ENCODE results near the gene ZFAND3.

ZFAND3 gene

DNA sequence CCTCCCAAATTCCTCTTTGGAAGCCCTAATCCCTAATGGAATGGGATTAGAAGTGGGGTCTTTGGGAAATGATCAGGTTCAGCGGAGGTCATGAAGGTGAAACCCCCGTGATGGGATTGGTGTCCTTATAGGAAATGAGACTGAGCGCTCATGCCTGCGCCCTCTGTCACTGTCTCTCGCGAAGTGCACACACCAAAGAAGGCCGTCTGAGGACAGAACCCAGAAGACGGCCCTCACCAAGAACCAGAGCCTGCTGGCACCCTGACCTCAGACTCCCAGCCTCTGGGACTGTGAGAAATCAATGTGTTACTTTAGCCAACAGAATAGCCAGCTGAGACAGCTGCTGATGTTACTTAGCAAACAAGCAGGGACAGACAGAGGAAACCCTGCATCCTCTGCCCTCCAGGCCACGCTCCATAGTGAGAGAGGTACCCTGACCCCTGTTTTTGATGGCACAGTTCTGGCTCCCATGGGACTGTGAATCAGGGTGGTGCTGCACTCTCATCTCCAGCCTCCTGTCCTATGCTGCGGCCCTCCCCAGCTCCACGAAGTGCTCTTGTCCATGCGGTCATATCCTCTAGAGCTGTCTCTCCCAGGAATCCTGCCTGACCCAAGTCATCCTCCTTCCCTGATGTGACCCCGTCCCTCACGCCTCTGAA lies 369.3 kb downstream of the ZFAND3 start:
- no peaks in the 10 kb centered on the region for H3K9me3 ChIP-seq (ENCODE audit: control insufficient read depth, low read length)
- no peak for DNase-seq
- no peaks in the 10 kb centered on the region for H3K4me1 ChIP-seq (ENCODE audit: control insufficient read depth, insufficient read depth, low read length, poor library complexity, severe bottlenecking)
- H3K27ac ChIP-seq (ENCODE audit: insufficient read depth, low read length, poor library complexity, severe bottlenecking), result no peak overlapping the region
- H3K4me3 ChIP-seq (ENCODE audit: insufficient read depth, low read depth, low read length, poor library complexity, severe bottlenecking), result no peak overlapping the region
- H3K36me3 ChIP-seq (ENCODE audit: control insufficient read depth, insufficient read depth, low read length), result peaks cover 3% of the 10 kb centered on the region
- no peaks in the 10 kb centered on the region for H3K27me3 ChIP-seq (replicated peaks; ENCODE audit: control insufficient read depth, insufficient read depth, low read length, poor library complexity, severe bottlenecking)

DNA sequence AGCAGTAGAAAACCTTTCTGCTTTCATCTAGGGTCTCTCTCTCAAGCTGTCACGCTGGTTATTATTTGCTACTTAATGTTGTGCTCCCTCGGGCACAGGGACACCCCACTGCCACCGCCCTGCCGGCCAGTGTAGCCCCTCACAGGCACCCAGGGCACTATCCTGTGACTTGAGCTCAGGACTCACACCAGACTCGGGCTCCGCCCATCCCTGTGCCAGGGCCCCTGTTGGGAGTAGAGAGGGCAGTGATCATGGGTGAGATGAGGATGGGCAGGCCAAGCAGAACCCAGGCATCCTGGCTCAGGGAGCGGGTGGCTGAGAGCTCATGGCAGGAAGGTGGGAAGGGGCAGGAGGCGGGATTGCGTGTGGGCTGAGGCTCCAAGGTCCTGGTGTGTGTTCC lies 371.9 kb downstream of the ZFAND3 start:
- Histone ChIP-seq H3K4me1 (ENCODE audit: control insufficient read depth, insufficient read depth, low read length, poor library complexity, severe bottlenecking) (no peaks in the 10 kb centered on the region), H3K36me3 (ENCODE audit: control insufficient read depth, insufficient read depth, low read length) (peaks cover 3% of the 10 kb centered on the region), H3K27me3 (replicated peaks; ENCODE audit: control insufficient read depth, insufficient read depth, low read length, poor library complexity, severe bottlenecking) (no peaks in the 10 kb centered on the region), H3K9me3 (ENCODE audit: control insufficient read depth, low read length) (no peaks in the 10 kb centered on the region), H3K27ac (ENCODE audit: insufficient read depth, low read length, poor library complexity, severe bottlenecking) (no peak overlapping the region), H3K4me3 (ENCODE audit: insufficient read depth, low read depth, low read length, poor library complexity, severe bottlenecking) (no peak overlapping the region)
- no peak for DNase-seq

DNA sequence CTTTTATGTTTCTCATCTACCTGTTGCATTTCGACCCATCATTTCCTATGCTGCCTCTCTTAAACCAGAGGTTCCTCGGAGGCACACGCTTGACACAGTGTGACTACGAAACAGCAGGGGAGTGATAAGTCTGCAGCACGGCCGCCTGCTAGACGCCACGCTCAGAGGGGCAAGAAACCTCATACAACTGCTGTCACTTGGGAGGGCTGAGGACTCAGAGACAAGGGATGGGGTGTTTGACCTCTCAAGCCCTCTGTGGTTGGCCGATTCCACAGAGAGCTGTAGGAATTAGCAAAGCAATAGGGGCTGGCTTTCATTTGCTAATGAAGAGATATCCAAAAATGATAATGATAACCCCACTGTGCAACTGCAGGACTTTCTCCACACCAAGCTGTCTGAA lies 372.5 kb downstream of the ZFAND3 start:
- no peak for DNase-seq

DNA sequence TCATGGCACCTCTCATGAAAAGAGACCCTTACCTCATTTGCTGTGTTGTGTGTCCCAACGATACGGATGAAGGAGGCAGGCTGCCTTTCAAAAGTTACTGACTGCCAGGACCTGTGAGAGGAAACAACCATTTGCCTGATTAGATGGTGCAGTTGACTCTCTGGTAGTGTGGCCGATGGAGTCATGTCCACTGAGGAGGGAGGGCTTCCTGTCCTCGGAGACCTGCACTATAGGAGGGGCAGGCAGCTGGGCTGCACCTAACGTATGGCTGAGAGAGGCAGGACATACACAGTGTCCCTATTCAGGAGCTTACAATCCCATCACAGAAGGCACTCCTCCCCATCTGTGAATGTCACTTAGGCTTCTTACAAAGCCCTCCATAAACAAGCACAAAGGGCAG lies 373.0 kb downstream of the ZFAND3 start:
- no peak overlapping the region for H3K4me3 ChIP-seq (ENCODE audit: insufficient read depth, low read depth, low read length, poor library complexity, severe bottlenecking)
- H3K36me3 ChIP-seq (ENCODE audit: control insufficient read depth, insufficient read depth, low read length), result peaks cover 7% of the 10 kb centered on the region
- no peaks in the 10 kb centered on the region for H3K9me3 ChIP-seq (ENCODE audit: control insufficient read depth, low read length)
- H3K4me1 ChIP-seq (ENCODE audit: control insufficient read depth, insufficient read depth, low read length, poor library complexity, severe bottlenecking), result no peaks in the 10 kb centered on the region
- no peak for DNase-seq
- no peak overlapping the region for H3K27ac ChIP-seq (ENCODE audit: insufficient read depth, low read length, poor library complexity, severe bottlenecking)
- H3K27me3 ChIP-seq (replicated peaks; ENCODE audit: control insufficient read depth, insufficient read depth, low read length, poor library complexity, severe bottlenecking), result no peaks in the 10 kb centered on the region

More for the DNA sequence above, 372.5 kb downstream of the ZFAND3 start:
- Histone ChIP-seq H3K36me3 (ENCODE audit: control insufficient read depth, insufficient read depth, low read length) (peaks cover 7% of the 10 kb centered on the region), H3K4me1 (ENCODE audit: control insufficient read depth, insufficient read depth, low read length, poor library complexity, severe bottlenecking) (no peaks in the 10 kb centered on the region), H3K4me3 (ENCODE audit: insufficient read depth, low read depth, low read length, poor library complexity, severe bottlenecking) (no peak overlapping the region), H3K27ac (ENCODE audit: insufficient read depth, low read length, poor library complexity, severe bottlenecking) (no peak overlapping the region), H3K9me3 (ENCODE audit: control insufficient read depth, low read length) (no peaks in the 10 kb centered on the region), H3K27me3 (replicated peaks; ENCODE audit: control insufficient read depth, insufficient read depth, low read length, poor library complexity, severe bottlenecking) (no peaks in the 10 kb centered on the region)

DNA sequence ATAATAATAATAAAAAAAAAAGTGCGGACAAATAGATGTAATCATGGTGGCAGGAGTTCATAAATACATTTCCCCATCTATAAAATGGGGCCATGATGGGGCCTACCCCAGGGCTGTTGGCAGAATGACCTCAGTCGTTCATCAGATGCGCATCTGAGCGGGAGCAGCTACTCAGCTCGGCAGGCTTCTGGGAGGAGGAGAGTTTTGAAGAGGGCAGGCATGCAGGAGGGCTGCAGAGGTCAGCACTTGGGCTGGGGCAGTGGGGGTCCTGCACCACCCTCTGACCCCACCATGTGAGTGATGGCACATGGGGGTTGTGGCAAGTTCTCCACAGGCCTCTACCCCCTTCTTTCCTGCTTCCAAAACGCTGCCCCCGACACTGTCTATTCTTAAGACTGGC lies 373.5 kb downstream of the ZFAND3 start:
- Histone ChIP-seq H3K36me3 (ENCODE audit: control insufficient read depth, insufficient read depth, low read length) (peaks cover 7% of the 10 kb centered on the region), H3K9me3 (ENCODE audit: control insufficient read depth, low read length) (no peaks in the 10 kb centered on the region), H3K27me3 (replicated peaks; ENCODE audit: control insufficient read depth, insufficient read depth, low read length, poor library complexity, severe bottlenecking) (no peaks in the 10 kb centered on the region), H3K4me1 (ENCODE audit: control insufficient read depth, insufficient read depth, low read length, poor library complexity, severe bottlenecking) (no peaks in the 10 kb centered on the region), H3K27ac (ENCODE audit: insufficient read depth, low read length, poor library complexity, severe bottlenecking) (no peak overlapping the region), H3K4me3 (ENCODE audit: insufficient read depth, low read depth, low read length, poor library complexity, severe bottlenecking) (no peak overlapping the region)
- DNase-seq, result no peak

DNA sequence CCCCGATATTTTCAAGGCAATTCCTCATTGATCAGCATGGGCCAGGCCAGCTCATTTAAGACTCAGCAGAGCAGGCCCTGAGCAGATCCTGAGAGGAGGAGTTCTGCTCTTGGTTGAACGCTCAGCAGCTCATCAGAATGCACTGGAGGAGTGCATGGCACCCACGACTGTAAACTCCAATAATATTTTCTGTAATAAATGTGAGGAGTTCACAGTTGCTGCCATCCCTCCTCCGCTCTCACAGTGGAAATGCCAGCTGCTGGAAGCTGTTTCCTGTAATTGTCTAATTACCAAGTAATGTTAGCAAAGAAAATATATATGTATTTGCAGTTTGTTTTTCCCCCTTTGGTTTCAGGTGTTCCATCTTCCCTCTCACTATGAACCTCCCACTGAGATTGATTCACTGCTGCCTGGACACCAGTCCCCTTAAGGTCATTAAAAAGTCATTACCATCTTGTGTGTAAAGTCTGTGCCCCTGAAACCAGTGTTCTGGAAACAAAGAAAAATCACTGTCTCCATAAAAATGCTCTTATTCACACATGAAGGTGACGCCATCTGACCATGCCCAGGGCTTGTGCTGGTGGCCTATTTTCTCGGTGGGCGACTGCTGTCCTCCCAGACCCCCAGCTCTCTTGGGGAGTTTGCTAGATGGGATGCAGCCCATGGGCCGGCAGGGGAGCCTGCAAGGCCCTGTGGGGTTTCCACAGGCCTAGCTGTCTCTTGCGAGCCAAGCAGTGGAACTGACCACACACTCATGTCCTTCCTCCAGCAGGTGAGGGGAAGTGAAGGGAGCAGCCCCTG lies 374.2 kb downstream of the ZFAND3 start:
- no peaks in the 10 kb centered on the region for H3K4me1 ChIP-seq (ENCODE audit: control insufficient read depth, insufficient read depth, low read length, poor library complexity, severe bottlenecking)
- H3K4me3 ChIP-seq (ENCODE audit: insufficient read depth, low read depth, low read length, poor library complexity, severe bottlenecking), result no peak overlapping the region
- DNase-seq, result no peak
- H3K36me3 ChIP-seq (ENCODE audit: control insufficient read depth, insufficient read depth, low read length), result peaks cover 7% of the 10 kb centered on the region
- no peak overlapping the region for H3K27ac ChIP-seq (ENCODE audit: insufficient read depth, low read length, poor library complexity, severe bottlenecking)
- H3K27me3 ChIP-seq (replicated peaks; ENCODE audit: control insufficient read depth, insufficient read depth, low read length, poor library complexity, severe bottlenecking), result no peaks in the 10 kb centered on the region
- H3K9me3 ChIP-seq (ENCODE audit: control insufficient read depth, low read length), result no peaks in the 10 kb centered on the region

DNA sequence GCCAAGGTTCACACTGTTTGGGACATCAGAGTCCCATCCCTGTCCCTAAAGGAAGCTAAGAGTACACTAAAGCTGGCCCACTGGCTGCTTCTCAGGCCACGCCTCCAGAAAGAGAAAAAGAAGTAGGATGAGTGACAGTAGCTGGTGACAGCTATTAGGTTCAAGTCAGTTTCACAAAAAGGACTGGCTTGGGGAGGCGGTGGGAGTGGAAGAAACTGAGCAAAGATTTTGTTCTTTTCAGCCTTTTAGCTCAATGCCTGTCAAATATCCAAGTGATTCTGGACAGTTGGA lies 374.7 kb downstream of the ZFAND3 start:
- no peaks in the 10 kb centered on the region for H3K4me1 ChIP-seq (ENCODE audit: control insufficient read depth, insufficient read depth, low read length, poor library complexity, severe bottlenecking)
- no peak for DNase-seq
- peaks cover 7% of the 10 kb centered on the region for H3K36me3 ChIP-seq (ENCODE audit: control insufficient read depth, insufficient read depth, low read length)
- H3K9me3 ChIP-seq (ENCODE audit: control insufficient read depth, low read length), result no peaks in the 10 kb centered on the region
- H3K4me3 ChIP-seq (ENCODE audit: insufficient read depth, low read depth, low read length, poor library complexity, severe bottlenecking), result no peak overlapping the region
- H3K27me3 ChIP-seq (replicated peaks; ENCODE audit: control insufficient read depth, insufficient read depth, low read length, poor library complexity, severe bottlenecking), result no peaks in the 10 kb centered on the region
- H3K27ac ChIP-seq (ENCODE audit: insufficient read depth, low read length, poor library complexity, severe bottlenecking), result no peak overlapping the region

DNA sequence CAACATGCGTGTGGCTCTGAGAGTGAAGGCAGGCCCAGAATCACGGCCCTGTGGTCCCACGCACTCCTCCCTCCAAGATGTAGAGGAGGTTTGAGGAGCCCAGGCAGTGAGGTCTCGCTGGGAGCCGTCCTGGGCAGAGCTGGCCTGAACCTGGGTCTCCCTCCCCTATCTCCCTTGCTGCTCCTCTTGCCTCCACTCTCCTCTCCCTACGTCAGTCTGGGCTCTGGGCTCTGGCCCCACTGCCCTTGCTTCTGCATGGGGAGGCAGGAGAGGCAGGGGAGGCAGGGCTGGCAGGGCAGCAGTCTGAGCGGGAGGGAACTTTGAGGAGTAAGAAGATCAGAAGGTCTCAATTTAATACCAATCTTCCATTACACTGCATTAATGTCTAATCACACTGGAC lies 375.1 kb downstream of the ZFAND3 start:
- Histone ChIP-seq H3K27me3 (replicated peaks; ENCODE audit: control insufficient read depth, insufficient read depth, low read length, poor library complexity, severe bottlenecking) (no peaks in the 10 kb centered on the region), H3K36me3 (ENCODE audit: control insufficient read depth, insufficient read depth, low read length) (peaks cover 7% of the 10 kb centered on the region), H3K4me1 (ENCODE audit: control insufficient read depth, insufficient read depth, low read length, poor library complexity, severe bottlenecking) (no peaks in the 10 kb centered on the region), H3K9me3 (ENCODE audit: control insufficient read depth, low read length) (no peaks in the 10 kb centered on the region), H3K27ac (ENCODE audit: insufficient read depth, low read length, poor library complexity, severe bottlenecking) (no peak overlapping the region), H3K4me3 (ENCODE audit: insufficient read depth, low read depth, low read length, poor library complexity, severe bottlenecking) (no peak overlapping the region)
- no peak for DNase-seq

DNA sequence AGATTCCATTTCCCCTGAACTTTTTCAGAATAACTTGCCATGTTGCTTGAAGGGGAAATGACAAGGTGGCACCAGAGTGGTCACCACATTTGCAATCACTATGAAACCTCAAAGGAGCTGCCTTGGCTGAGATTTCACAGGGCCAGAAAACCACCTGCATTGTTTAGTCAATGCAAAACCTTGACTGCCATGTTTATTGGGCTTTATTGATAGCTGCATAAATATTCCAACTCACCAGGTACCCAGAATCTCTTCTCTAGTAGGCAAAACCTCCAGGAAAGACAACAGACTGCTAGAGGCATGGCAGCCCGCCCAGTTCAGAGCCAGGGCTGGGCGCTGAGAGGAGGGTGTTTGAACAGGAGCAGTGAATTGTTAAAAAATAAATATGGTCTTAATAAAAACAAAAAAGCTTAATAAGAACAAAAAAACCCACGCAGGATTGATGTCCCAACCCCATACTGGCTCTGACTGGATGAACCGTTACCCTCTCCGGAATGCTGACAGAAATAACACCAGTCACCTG lies 375.6 kb downstream of the ZFAND3 start:
- peaks cover 7% of the 10 kb centered on the region for H3K36me3 ChIP-seq (ENCODE audit: control insufficient read depth, insufficient read depth, low read length)
- no peak for DNase-seq

DNA sequence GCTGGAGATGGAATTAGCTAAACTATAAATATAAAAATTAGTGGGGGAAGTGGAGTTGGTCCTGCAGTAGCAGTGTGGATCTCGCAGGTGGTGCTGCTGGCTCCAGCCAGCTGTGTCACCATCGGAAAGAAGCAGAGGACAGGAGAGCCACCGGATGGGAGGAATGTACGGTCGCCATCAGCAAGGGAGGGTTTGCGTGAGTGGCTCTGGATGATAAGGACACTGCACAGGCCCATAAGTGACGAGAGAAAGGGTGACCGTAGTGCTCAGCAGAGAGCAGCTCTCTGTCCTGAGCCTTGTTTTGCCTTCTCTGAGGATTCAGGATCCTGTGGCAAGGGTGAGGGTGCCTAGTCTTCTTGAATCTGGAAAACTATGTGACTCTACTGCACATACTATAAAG lies 378.7 kb downstream of the ZFAND3 start:
- Histone ChIP-seq H3K9me3 (ENCODE audit: control insufficient read depth, low read length) (no peaks in the 10 kb centered on the region), H3K4me1 (ENCODE audit: control insufficient read depth, insufficient read depth, low read length, poor library complexity, severe bottlenecking) (no peaks in the 10 kb centered on the region), H3K27me3 (replicated peaks; ENCODE audit: control insufficient read depth, insufficient read depth, low read length, poor library complexity, severe bottlenecking) (no peaks in the 10 kb centered on the region), H3K36me3 (ENCODE audit: control insufficient read depth, insufficient read depth, low read length) (peaks cover 4% of the 10 kb centered on the region), H3K27ac (ENCODE audit: insufficient read depth, low read length, poor library complexity, severe bottlenecking) (no peak overlapping the region), H3K4me3 (ENCODE audit: insufficient read depth, low read depth, low read length, poor library complexity, severe bottlenecking) (no peak overlapping the region)
- no peak for DNase-seq

More for the DNA sequence above, 375.6 kb downstream of the ZFAND3 start:
- Histone ChIP-seq H3K27me3 (replicated peaks; ENCODE audit: control insufficient read depth, insufficient read depth, low read length, poor library complexity, severe bottlenecking) (no peaks in the 10 kb centered on the region), H3K27ac (ENCODE audit: insufficient read depth, low read length, poor library complexity, severe bottlenecking) (no peak overlapping the region), H3K4me3 (ENCODE audit: insufficient read depth, low read depth, low read length, poor library complexity, severe bottlenecking) (no peak overlapping the region), H3K9me3 (ENCODE audit: control insufficient read depth, low read length) (no peaks in the 10 kb centered on the region), H3K4me1 (ENCODE audit: control insufficient read depth, insufficient read depth, low read length, poor library complexity, severe bottlenecking) (no peaks in the 10 kb centered on the region)

Measured in effector memory CD4-positive, alpha-beta T cell (primary cell).